Measurements from ENCODE around the gene WDR48. TPM values are rescaled to one million over a fixed set of nuclear protein-coding genes. Genes with fewer than 3 reads are reported as not detected.
A peak's percentile ranks its signal among the peaks of the same experiment; 100 is the strongest.

WDR48 gene
- total RNA-seq, 1 experiment from 2014 or later = 17.4 TPM

- no peak for DNase-seq (ENCODE audit: low read depth in 1 of 2, low spot score in 2 of 2)
- no peak overlapping the region for H3K4me3 ChIP-seq
- H3K9me3 ChIP-seq (replicated peaks) = no peaks in the 10 kb centered on the region
- peaks cover 36% of the 10 kb centered on the region for H3K36me3 ChIP-seq
- H3K4me1 ChIP-seq (replicated peaks) = no peaks in the 10 kb centered on the region
- no peak overlapping the region for H3K27ac ChIP-seq
- H3K27me3 ChIP-seq (replicated peaks) = no peaks in the 10 kb centered on the region
Observed at GRCh38 chr3:39137991-39138803, 86.4 kb downstream of the WDR48 start.

- DNase-seq (ENCODE audit: low read depth in 1 of 2, low spot score in 2 of 2) = no peak
- H3K4me3 ChIP-seq = no peak overlapping the region
- H3K27ac ChIP-seq = no peak overlapping the region
- H3K9me3 ChIP-seq (replicated peaks) = no peaks in the 10 kb centered on the region
- H3K4me1 ChIP-seq (replicated peaks) = no peaks in the 10 kb centered on the region
- H3K36me3 ChIP-seq = peaks cover 43% of the 10 kb centered on the region
- H3K27me3 ChIP-seq (replicated peaks) = no peaks in the 10 kb centered on the region
Observed at GRCh38 chr3:39138804-39139415, 87.1 kb downstream of the WDR48 start.

DNA sequence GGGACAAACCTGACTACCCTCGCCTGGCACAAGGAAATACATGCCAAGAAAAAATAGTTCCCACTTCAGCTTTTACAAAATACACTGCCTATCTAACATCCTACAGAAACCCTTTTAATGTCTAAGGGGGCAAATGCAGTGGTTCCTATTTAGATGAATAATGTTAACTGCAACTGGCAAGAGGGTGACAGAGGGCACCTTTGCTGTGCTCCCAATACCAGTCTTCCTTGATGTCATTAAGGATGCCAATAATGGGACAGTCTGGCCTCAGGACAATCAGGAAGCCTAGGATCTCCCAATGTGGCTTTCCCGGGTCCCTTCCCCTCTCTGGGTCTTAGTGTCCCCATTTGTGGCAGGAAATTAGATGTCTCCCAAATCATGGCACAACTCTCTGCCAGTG, 87.6 kb downstream of the WDR48 start:
- no peak overlapping the region for H3K4me3 ChIP-seq
- no peak for DNase-seq (ENCODE audit: low read depth in 1 of 2, low spot score in 2 of 2)
- no peaks in the 10 kb centered on the region for H3K27me3 ChIP-seq (replicated peaks)
- no peaks in the 10 kb centered on the region for H3K9me3 ChIP-seq (replicated peaks)
- H3K36me3 ChIP-seq = peaks cover 48% of the 10 kb centered on the region
- H3K4me1 ChIP-seq (replicated peaks) = no peaks in the 10 kb centered on the region
- H3K27ac ChIP-seq = no peak overlapping the region

DNA sequence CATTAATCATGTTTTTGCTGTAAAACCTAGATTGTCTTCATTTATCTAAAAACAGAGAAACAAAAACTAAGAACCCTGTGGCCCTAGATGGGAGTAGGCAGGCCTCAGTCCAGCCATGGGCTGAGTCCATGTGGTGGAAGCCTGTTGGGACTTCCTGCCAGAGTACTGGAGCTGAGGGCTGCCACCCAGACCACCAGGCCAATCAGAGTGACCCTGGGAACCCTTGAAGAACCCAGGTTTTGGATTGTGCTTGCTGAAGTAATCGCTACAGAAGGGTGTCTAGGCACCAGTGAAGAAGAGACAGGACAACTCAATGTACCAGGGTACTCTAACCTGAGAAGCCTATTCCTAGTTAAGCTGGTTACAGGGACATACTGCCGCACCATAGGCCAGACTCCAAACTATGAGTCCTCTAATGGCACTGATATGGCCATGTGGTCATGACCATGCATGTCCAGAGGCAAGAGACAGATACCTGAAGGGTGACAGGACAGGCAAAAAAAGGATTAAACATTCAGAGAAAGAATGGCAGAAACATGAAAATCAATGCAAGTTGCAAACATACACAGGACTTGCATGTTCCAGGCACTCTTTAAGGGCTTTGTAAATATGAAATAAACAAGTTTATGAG, 88.6 kb downstream of the WDR48 start:
- no peaks in the 10 kb centered on the region for H3K9me3 ChIP-seq (replicated peaks)
- H3K4me1 ChIP-seq (replicated peaks) = no peaks in the 10 kb centered on the region
- H3K27me3 ChIP-seq (replicated peaks) = no peaks in the 10 kb centered on the region
- DNase-seq (ENCODE audit: low read depth in 1 of 2, low spot score in 2 of 2) = no peak
- H3K4me3 ChIP-seq = no peak overlapping the region
- no peak overlapping the region for H3K27ac ChIP-seq
- peaks cover 57% of the 10 kb centered on the region for H3K36me3 ChIP-seq

DNA sequence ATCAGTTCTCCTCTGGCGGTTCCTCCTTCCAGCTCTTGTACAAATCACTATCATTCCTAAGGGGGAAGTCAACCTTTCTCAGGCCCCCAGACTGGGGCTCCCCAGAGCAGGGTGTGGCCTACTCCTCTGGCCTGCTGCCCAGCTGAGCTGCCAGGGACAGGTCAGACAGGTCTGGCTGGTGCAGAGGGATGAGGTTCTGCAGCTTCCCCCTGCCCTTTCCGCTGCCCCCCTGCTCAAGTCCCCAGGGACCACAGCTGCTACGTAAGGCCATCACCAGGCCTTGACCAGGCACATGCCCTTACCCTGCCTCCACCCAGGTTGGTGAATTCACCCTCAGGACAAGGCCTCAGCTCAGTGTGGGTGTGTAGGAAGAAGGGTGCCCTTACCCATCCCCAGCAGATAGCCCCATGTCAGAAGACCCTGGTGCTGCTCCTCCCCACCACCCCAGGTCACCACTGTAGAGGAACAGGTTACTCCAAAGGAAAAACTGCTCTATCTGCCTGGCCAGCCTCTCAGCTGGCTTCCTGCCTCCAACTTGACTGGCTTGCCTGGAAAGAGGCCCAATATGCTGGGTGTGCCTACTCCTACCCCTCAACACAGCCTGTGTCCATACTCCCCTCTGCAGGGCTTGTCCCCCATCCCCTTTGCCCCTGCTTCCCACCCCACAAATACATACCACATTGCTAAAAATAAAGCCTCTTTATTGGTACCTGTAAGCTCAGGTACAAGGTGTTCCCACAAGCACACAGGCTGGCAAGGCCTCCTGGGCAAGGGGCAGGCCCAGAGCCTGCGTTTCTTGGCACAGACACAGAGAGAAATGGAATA, 89.6 kb downstream of the WDR48 start:
- no peak for DNase-seq (ENCODE audit: low read depth in 1 of 2, low spot score in 2 of 2)
- Histone ChIP-seq H3K4me1 (replicated peaks) (peaks cover 6% of the 10 kb centered on the region), H3K36me3 (peaks cover 66% of the 10 kb centered on the region), H3K27me3 (replicated peaks) (no peaks in the 10 kb centered on the region), H3K4me3 (no peak overlapping the region), H3K27ac (no peak overlapping the region), H3K9me3 (replicated peaks) (no peaks in the 10 kb centered on the region)

GRCh38 chr3:39142067-39142466, 90.3 kb downstream of the WDR48 start:
- Histone ChIP-seq H3K27ac (no peak overlapping the region), H3K4me3 (no peak overlapping the region), H3K4me1 (replicated peaks) (peaks cover 13% of the 10 kb centered on the region), H3K27me3 (replicated peaks) (no peaks in the 10 kb centered on the region), H3K36me3 (peaks cover 69% of the 10 kb centered on the region), H3K9me3 (replicated peaks) (no peaks in the 10 kb centered on the region)
- DNase-seq (ENCODE audit: low read depth in 1 of 2, low spot score in 2 of 2) = no peak

GRCh38 chr3:39143051-39143885, 91.5 kb downstream of the WDR48 start:
- Histone ChIP-seq H3K36me3 (peaks cover 69% of the 10 kb centered on the region), H3K27me3 (replicated peaks) (no peaks in the 10 kb centered on the region), H3K4me3 (no peak overlapping the region), H3K27ac (no peak overlapping the region), H3K4me1 (replicated peaks) (peaks cover 25% of the 10 kb centered on the region), H3K9me3 (replicated peaks) (no peaks in the 10 kb centered on the region)
- DNase-seq (ENCODE audit: low read depth in 1 of 2, low spot score in 2 of 2) = no peak

GRCh38 chr3:39144095-39144747, 92.4 kb downstream of the WDR48 start:
- H3K4me1 ChIP-seq (replicated peaks) = peaks cover 34% of the 10 kb centered on the region
- no peak for DNase-seq (ENCODE audit: low read depth in 1 of 2, low spot score in 2 of 2)
- no peaks in the 10 kb centered on the region for H3K27me3 ChIP-seq (replicated peaks)
- no peaks in the 10 kb centered on the region for H3K9me3 ChIP-seq (replicated peaks)
- no peak overlapping the region for H3K27ac ChIP-seq
- H3K36me3 ChIP-seq = peaks cover 67% of the 10 kb centered on the region
- H3K4me3 ChIP-seq = no peak overlapping the region

- Histone ChIP-seq H3K4me1 (replicated peaks) (peaks cover 41% of the 10 kb centered on the region), H3K36me3 (peaks cover 67% of the 10 kb centered on the region), H3K9me3 (replicated peaks) (no peaks in the 10 kb centered on the region), H3K27me3 (replicated peaks) (no peaks in the 10 kb centered on the region), H3K4me3 (no peak overlapping the region), H3K27ac (no peak overlapping the region)
- DNase-seq (ENCODE audit: low read depth in 1 of 2, low spot score in 2 of 2) = no peak
Observed at GRCh38 chr3:39144748-39145380, 93.0 kb downstream of the WDR48 start.

DNA sequence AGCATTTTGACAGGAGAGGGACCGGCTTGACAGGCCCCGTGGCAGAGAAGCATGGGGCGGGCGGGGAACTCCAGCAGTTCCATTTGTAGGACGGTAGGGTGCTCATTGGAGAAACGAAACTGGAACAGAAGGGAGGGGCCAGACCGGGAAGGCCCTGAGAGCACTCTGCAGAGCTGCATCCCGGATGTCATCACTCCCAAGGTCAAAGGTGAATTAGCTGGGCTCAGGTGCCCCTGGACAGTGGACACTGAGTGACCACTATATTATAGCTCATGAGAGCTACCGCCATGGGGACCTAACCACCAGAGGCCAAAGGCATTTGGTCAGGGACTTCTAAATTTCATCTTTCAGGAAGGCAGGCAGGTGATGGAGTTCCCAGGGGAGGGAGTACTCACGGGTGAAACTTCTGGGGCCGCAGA, 94.3 kb downstream of the WDR48 start:
- H3K9me3 ChIP-seq (replicated peaks) = no peaks in the 10 kb centered on the region
- no peak for DNase-seq (ENCODE audit: low read depth in 1 of 2, low spot score in 2 of 2)
- peaks cover 53% of the 10 kb centered on the region for H3K4me1 ChIP-seq (replicated peaks)
- peaks cover 54% of the 10 kb centered on the region for H3K36me3 ChIP-seq
- H3K4me3 ChIP-seq = no peak overlapping the region
- H3K27ac ChIP-seq = peak overlapping the region; percentile 75
- H3K27me3 ChIP-seq (replicated peaks) = no peaks in the 10 kb centered on the region
